Measurements from ENCODE around the gene ZNF705A.
"Not testable (repeated sequence)": the region's sequence is repeated elsewhere in the genome, so short reads cannot be mapped to it uniquely, and the experiment has no call there.

- not testable (repeated sequence) for TF ChIP-seq CTCF, POLR2A (IDR thresholded peaks at IDR 0.05)
These were observed 66.8 kb downstream of the ZNF705A start for GRCh38 chr12:8223646-8224045.
